ACHN (cell line): Measurements from ENCODE around the gene PTPRD.

Experiments
- DNase-seq: peaks from one replicate; pipeline ENCODE4 v3.0.0-alpha.2; 2015
- in situ Hi-C: cut with HindIII; loops from 2 replicates; pipeline ENCODE4 v1.10.0; 2017; ENCODE audit warnings: low sequenced_read_pairs, low pct_ligation_motif_present, low pct_unique_long_range_greater_than_20kb

Gene PTPRD

DNA sequence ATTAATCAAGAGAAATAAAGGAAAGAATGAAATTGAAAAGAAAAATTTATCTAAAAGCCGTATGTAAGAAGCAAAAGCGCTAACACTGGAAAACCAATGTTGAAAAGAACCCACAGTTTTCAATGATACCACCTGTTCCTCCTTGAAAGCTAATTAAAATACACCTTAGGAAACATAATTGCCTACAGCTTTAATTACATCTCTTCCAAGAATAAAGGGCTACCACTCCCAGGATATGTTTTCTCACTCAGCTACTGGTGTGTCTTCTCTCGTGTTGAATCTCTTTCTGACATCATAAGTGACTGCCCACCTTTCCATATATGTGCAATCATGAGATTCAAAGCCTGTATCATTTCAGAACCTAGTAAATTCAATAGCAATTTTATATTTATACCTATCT lies 1932.6 kb downstream of the PTPRD start:
- in situ Hi-C loops, result no loop called here
- no peak for DNase-seq

DNA sequence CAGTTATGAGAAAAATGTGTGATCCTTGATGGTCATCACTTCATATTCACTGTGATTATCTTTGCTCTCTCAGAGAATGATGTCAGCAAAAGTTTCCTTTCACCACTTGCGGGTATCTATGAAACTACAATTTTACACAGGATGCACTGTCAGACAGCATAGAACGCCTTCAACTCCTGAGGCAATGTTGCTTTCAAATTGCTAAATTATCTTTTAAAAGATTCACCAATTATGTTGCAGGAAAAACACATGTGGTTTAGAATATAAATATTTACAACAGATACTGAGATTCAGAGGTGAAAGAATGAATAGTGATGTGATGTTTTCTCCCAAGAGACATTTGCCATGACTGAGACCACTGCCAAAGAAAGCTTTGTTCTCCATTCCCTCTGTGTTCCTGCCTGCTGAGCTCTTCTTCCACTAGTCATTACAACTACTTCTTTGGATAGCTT lies 1933.4 kb downstream of the PTPRD start:
- no peak for DNase-seq
- in situ Hi-C loops, result no loop called here

DNA sequence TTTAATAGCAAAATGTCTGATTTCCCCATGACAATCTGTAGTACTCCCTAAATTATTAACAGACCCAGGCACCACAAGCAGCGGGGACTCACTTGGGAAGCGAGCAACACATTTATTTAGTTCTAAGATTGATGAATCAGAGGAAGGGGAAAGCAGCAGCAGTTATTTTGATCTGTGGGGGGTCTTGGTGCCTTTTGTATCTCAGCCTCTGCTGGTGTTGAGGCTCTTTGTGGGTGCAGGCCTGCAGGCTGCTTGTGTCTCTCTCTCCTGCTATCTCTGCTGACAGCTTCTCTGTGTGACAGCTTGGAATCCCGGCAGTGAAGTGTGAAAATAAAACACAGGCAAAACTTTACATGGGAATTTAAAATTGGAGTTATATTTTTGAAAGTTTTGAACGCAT lies 1935.1 kb downstream of the PTPRD start:
- peak; percentile 60 for DNase-seq
- in situ Hi-C loops, result no loop called here

GRCh38 chr9:8674536-8674935 lies 1938.3 kb downstream of the PTPRD start:
- in situ Hi-C loops, result no loop called here

GRCh38 chr9:8673830-8674229 lies 1939.0 kb downstream of the PTPRD start:
- in situ Hi-C loops, result no loop called here

More at GRCh38 chr9:8674536-8674935, 1938.3 kb downstream of the PTPRD start:
- DNase-seq, result no peak

GRCh38 chr9:8670751-8671150 lies 1942.1 kb downstream of the PTPRD start:
- DNase-seq, result no peak
- in situ Hi-C loops, result no loop called here

More at GRCh38 chr9:8673830-8674229, 1939.0 kb downstream of the PTPRD start:
- no peak for DNase-seq

DNA sequence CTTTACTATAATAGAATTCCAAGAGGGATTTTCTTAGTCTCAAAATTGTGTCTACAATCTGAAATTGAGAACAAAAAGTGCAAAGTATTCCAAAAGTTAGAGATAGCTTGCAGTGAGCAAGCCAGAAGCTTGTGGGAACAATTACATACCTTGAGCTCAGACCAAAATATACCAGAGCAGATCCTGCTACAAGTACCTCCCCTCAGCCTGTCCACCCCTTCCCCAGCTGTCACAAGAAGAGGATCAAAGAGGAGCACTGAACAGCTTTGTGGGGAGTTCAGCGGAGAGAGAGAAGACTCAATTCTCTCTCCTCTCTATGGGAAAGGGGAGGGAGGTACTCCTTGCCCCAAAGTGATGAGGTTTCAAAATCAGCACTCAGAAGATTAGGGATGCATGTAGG lies 1944.1 kb downstream of the PTPRD start:
- no peak for DNase-seq
- in situ Hi-C loops, result no loop called here

DNA sequence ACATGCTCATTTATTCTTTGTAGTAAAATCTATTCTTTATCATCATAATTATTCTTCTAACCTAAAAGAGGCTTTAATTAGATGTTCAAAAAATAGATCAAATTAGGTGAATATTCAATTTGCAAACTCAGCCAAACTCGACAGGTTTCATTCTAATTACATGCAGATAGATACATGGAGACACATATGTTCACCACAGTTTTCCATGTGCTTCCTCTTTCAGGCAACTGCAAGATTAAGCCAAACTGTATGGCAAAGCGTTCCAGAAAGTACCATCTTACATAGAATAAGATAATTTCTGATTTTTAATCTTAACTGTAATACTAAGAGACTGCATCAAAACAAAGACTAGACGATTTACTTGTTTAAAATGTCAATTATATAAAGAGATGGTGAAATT lies 1944.6 kb downstream of the PTPRD start:
- no peak for DNase-seq
- in situ Hi-C loops, result no loop called here

- DNase-seq, result peak; percentile 29
- in situ Hi-C loops, result no loop called here
Observed at GRCh38 chr9:8666060-8666459, 1946.7 kb downstream of the PTPRD start.

DNA sequence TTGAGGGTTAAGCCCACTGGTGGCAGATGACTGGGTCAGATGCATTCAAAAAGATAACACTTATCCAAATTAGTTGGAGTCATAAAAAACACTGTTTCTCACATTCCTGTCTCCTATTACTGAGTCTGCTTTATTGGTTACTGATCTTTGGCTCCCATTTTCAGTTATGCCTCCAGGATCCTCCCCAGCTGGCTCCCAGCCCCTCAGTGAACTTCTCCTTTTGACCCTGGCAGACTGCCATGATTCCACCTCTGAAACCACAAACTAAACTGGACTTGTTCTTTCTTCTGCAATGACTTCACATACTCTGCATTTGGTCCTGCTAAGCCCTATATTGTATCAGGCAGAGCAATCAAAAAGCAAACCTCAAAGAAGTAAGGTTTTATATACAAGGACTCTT lies 1952.4 kb downstream of the PTPRD start:
- in situ Hi-C loops, result no loop called here
- peak; percentile 82 for DNase-seq

- no peak for DNase-seq
- in situ Hi-C loops, result no loop called here
Observed at GRCh38 chr9:8659108-8659507, 1953.7 kb downstream of the PTPRD start.

DNA sequence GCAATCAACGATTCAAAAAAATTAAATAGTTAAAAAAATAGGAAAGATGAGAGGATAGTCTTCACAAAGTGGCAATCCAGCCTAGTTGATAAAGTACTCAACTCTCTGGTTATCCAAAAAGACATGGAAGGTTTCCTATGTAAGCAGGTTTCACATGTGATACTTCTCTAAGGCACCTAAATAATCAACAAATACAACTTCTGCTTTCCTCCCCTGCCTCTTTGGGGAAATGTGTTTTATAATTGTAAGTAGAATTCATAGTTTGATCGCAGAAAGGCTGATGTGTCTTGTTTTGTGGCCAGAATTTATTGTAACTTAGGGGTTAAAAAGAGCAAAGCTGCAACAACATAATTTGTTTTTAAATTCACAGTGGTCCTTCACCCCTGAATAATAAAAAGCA lies 1957.7 kb downstream of the PTPRD start:
- in situ Hi-C loops, result no loop called here
- DNase-seq, result no peak

GRCh38 chr9:8653855-8654254 lies 1958.9 kb downstream of the PTPRD start:
- DNase-seq, result no peak
- in situ Hi-C loops, result no loop called here

DNA sequence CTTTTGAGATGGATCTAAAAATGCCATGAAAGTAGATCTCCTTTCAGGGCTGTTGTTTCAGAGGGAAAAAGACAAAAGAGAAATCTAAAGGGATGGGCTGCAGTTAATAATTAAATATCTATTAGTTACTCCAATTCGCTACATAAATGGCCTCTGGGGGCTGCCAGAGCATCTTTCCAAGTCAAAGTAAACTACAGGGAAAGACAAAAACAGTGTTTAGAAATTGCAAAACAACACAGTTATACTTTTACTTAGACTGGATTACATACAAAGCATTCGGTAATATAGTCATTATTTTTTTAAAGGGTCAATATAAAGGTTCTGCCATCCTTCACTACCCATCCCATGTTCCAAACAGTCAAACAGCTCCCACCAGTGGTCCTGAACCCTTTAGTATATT lies 1959.7 kb downstream of the PTPRD start:
- DNase-seq, result no peak
- in situ Hi-C loops, result no loop called here

DNA sequence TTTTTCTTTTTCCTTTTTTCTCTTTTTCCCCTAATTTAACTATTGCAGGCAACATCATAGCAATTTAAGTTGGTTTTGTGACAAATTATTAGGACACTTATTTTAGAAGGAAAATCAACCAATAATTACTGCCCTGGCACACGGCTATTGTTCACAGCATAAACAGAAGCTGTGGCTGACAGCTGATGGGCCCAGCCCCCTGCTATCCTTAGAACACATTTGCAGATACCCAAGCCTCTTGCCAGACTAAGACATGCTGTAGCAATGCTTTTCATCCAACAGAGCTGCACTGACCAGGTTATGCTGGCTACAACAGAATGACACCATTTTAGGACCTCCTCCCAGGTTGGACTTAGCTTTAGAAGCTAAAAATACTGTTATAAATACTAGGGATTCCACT lies 1960.5 kb downstream of the PTPRD start:
- in situ Hi-C loops, result no loop called here
- DNase-seq, result no peak

DNA sequence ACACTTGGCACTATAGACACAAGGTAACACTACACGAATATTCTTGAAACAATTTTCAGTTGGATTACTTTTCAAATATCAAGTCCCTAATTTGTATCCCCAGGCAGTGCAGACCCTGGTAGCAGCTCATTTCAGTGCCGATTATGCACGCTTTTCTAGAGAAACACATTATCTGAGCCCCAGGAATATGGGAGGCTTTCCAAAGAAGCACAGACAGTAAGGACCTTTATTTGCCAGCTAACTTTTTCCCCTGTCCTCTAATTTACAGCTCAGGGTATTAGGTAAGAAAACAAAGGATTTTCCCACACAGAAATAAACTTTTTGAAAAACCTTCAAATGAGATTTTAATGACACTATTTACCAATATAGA lies 1961.0 kb downstream of the PTPRD start:
- in situ Hi-C loops, result no loop called here
- DNase-seq, result no peak

DNA sequence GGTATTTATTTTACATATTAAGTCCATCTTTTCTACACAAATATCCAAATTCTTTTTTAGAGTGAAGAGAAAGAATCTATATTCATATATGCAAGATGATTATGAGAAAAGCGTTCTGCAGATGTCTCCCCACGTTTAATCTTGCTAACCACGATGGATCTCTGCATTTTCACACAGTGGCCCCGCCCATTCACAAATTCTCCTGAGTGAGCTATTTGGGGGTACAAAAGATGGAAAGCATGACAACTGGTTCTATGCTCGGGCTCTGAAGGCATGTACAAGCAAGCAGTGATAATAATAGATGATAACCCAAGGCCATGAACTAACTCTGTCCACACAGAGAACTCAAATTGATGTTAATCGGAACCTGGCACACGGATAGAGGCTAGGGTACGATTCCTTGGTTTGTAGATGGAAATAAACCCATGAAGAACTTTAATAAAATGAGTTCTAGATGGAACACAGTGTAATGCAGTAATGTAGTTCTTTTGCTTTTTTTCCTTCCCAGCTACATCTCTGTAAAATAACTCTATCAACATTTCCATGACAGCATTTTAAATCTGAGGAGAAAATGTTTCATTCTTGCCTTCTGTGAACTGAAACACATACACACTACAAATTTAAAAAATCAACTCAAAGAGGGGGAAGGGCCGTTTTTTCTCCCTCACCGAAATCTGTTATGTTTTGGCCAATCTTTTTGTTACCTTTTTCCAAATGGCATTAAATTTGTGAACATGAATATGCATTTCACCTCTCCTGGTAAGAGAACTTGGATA lies 1961.5 kb downstream of the PTPRD start:
- in situ Hi-C loops, result no loop called here
- no peak for DNase-seq

GRCh38 chr9:8649807-8650206 lies 1963.0 kb downstream of the PTPRD start:
- in situ Hi-C loops, result no loop called here
- DNase-seq, result no peak

DNA sequence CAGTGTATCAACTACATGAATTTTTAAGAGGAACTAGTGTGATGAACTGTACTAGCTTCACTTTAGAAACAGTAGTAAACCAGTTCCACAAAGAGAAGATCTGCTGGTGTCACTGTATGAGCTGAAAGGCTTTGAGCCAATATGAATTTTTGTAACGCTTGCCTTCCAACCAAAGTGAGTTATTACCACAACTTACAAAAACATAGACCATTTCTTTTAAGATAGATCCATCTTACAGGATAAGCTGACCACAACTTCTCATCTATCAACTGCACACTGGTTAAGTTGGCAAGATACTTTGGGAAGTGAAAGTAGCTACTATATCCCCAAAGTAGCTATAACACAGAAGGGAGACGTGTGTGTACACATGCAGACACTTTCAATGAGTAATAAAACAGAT lies 1963.6 kb downstream of the PTPRD start:
- in situ Hi-C loops, result no loop called here
- no peak for DNase-seq

DNA sequence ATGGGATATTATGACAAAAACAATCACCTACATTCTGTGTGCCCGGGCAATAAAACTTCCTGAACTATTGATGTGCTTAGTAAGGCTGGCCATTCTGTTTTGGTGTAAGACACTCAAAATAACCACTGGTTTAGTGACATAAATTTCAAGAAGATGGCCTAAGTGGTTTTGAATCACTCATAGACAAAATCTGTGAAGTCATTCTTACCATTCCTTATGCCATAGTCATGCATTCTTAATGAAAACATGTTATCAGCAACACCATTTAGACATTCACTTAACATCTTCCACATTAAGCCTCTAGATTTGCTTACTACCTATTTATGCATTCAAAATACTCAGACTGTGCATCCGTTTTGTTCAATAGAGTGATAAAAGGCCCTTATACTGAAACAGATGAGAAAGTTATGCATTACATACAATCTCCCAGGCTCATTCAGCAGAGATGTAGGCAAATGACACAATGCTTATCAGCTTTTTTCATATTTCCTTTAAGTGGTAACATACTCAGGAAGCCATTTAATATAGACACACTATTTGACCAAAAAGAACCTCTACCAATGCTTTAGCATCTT lies 1964.4 kb downstream of the PTPRD start:
- DNase-seq, result peak; percentile 53
- in situ Hi-C loops, result no loop called here
